GM20431 (cell line): ENCODE measurements around the gene C13orf46.
"Not testable (repeated sequence)": the region's sequence is repeated elsewhere in the genome, so short reads cannot be mapped to it uniquely, and the experiment has no call there.

Experiments used
- in situ Hi-C: fragments of 300-500 bp; cut with MseI, MboI; formaldehyde crosslinking; loops from one replicate; pipeline ENCODE4 v1.15.0; 2020; ENCODE audit warnings: low sequenced_read_pairs; ENCODE audit not compliant: unreplicated experiment

The C13orf46 gene

DNA sequence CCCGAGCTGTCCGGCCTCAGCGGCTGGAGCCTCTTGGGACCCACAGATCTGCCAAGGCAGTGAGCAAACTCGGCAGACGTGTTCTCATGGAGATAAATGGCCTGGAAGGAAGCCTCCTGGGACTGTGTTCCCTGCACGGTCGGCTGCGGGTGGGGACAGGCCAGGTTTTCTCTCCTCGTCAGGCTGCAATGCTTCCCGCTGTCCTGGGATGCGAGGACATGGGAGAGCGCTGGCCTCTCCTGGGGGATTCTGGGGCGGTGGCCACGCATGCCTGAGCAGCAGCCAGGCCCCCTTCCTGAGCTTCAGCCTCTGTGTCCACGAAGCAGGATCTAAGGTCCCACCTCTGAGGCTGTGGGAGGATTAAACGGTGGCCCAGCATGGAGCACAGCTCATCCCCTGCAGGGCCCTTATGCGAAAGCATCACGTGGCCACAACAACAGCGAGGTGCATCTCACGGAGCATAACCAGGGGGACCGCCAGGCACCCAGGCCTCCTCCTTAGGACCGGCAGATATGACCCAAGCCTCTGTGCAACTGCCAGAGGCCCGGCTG, 21.2 kb upstream of the C13orf46 start:
- in situ Hi-C loops: no loop called here

DNA sequence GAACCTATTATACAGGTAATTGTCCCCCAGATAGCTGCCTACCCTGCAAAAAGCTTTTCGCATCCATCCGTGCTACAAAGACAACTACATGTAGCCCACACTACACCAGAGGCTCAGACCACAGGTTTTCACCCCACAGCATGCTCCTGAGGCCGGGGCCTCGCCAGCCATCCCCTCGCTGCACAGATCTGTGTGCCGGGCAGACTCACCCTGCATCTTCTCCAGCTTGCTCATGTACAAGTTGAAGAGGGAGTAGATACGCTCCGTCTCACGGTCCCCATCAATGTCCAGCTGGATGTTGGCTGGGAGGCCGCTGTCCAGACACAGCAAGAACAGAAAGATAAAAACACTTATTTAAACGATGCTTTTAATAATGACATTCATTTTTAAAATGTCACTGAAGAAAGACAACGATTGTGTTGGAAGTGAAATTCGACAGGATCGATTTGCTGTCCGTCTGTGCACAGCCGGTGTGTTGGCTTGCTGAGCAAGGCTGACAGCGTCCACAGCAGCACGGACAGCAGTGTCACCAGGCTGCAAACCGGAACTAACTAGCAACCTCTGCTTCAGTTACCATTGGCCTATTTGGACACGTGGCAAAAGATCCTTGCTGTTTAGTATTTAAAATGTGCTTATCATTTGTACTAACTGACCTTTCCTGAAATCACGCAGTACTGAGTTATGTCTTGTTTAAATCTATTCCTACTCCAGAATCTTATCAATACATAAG, 18.6 kb upstream of the C13orf46 start:
- in situ Hi-C loops: no loop called here

DNA sequence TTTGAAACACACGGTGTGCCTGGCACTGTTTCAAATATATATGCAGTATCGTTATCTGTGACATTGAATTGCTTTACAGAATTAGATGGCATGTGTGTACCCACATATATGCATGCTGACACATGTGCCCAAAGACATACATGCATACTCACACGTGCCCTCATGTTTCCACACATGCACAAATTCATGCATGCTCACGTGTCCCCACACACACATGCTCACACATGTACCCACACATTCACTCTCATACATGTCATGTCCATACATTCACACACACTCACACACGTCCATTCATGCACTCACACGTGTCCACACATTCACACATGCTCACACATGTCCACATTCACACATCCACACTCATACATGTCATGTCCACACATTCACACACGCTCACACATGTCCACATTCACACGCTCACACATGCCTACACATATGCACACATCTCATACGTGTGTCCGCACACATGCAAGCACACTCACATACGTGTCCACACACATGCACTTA, 17.9 kb upstream of the C13orf46 start:
- in situ Hi-C loops: no loop called here

DNA sequence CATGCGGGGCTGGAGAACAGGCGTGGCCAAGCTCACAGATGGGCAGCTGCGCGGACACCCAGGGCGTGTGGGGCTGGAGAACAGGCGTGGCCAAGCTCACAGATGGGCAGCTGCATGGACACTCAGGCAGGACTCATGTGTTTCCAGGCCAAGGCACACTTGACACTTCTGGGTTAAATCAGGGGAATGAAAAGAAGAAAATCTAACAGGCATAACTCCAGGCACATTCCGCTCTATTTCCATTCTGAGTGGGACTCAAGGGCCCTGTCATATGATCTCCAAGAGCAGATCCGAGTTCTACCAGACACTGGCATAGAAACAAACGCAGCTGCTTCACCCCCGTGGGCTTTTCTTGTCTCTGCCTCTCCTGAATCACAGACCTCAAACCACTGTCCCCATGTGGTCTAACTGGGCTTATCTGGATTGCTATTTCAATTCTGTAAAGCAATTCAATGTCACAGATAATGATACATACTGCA, 17.4 kb upstream of the C13orf46 start:
- in situ Hi-C loops: no loop called here

DNA sequence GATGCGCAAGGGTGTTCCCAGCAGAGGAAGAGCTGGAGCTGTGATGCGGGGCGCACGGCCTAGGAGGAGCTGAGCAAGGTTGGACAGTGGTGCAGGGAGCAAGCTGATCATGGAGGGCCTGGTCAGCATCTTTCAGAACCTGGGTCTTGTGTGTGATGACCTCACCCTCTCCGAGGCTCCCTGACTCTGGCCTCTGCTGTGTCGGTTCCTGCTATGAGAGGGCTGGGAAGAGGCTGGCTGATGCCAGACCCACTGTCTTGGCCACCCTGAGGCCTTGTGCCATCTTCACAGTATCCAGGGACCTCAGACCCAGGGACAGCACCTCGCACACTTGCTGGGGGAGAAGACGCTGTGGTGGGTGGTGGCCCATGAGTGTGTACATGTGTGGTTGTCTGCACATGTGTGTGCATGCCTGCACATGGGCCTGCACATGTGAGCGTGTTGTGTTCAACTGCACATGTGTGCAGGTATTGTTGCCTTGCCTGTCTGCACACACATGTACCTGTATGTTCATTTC, 16.5 kb upstream of the C13orf46 start:
- in situ Hi-C loops: no loop called here

DNA sequence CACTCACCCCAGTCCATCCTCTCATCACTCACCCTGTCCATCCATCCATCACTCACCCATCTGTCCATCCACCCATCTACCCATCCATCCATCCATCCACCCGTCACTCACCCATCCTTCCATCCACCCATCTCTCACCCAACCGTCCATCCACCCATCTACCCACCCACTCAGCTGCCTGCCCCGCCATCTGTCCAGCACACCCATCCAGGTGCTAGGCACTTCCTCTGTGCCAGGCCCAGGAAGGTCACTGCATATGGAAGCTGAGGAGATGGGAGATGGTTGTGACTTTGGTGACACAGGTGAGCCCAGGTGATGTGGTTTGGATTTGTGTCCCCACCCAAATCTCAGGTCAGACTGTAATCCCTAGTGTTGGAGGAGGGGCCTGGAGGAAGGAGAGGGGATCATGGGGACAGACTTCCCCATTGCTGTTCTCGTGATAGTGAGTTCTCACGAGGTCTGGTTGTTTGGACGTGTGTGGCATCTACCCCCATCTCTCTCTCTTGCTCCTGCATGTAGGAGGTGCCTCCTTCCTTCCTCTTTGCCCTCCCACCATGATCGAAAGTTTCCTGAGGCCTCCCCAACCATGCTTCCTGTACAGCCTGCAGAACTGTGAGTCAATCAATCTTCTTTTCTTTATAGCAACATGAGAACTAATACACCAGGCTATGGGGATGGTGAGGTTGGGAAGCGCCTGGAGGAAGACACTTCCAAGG, 15.9 kb upstream of the C13orf46 start:
- in situ Hi-C loops: no loop called here

DNA sequence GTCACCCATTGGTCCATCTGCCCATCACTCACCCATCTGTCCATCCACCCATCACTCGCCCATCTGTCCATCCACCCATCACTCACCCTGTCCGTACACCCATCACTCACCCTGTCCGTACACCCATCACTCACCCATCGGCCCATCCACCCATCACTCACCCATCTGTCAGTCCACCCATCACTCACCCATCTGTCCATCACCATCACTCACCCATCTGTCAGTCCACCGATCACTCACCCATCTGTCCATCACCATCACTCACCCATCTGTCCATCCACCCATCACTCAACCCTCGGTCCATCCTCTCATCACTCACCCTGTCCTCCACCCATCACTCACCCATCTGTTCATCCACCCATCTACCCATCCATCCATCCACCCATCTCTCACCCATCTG, 15.0 kb upstream of the C13orf46 start:
- in situ Hi-C loops: not testable (repeated sequence)

DNA sequence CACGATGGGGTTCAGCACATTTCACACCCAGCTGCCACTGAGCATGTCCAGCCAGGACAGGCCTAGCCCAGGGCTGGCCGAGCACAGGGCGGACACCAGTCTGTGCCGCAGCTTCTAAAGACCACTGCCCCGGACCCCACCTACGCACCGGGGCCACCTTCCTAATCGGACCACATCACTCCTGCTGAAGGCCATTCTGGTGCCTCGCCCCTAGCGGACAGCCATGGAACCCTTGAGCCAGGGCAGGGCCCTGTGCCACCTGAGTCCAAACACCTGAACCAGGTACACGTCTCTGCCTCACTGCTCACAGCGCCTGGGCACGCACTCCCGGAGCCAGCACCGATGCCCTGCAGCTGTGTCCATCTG, 8.4 kb upstream of the C13orf46 start:
- in situ Hi-C loops: no loop called here

DNA sequence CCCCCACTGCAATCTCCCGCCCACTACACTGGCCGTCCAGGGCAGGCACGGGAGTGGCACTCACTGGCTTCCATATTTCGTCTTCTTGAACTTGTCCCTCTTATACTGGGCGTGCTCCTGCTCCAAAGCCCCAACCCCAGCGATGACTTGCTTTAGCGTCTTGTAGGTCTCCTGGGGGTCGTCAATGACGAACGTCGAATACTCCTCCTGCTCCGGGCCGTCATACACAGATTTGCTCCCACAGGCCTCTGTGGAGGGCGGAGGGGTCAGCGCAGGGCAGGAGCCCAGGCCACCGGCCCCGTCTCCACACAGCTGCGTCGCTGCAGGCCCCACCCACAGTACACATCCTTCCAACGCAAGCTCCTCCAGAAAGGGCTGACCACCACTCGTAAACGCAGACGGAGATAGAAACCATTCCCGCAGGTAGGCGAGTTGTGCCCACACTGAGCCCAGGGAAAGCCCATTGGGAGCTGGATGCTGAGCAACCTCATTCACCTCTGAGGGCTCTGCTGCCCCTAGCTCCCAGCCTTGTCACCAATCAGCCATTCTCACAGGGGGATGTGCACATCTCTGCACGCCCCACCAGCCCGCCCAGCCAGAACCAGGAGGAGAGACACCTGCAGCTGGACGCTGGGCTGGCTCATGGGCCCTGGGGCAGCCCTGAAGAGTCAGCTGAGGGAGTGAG, 7.9 kb upstream of the C13orf46 start:
- in situ Hi-C loops: no loop called here

DNA sequence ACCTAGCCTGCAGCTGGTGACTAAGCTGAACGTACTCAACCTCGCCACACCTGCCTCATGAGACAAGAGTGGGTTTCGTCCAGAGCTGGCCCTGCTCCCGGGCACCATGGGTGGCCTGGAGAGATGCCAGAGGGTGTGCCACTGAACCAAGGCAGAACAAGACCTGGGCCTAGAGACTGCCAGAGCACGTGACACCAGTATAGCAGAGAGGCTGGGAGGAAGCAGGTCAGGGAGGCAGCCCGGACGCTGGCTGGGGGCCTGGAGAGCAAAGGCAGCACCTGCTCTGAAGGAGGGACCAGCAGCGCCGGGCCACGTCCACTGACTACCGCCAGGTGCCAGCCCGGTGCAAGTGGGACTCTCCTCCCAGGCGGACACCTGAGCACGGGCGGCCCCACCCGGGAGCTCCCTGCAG, 7.3 kb upstream of the C13orf46 start:
- in situ Hi-C loops: no loop called here

DNA sequence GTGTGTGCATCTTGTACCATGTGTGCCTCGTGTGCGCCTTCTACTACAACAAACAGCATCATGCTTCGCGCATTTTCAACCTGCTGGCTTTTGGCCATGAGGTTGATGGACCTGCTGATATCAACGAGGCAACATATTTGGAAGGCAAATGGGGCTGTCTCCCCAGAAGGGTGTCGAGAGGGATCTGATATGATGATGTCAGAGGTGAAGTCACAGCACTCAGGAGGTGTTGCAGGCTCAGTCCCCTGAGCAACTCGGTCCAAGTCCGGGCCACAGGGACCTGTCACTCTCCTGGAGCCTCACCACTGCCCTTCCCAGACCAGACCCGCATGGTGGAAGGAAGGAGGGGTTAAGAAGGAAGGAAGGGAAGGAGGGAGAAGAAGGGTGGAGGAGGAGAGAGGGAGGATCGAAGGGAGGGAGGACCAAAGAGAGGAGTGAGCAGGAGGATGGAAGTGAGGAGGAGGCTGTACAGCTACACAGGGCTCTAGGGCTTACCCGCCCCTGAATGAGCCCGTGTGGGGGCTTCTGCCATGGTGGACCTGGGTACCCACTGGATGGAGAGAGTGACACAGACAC, 6.7 kb upstream of the C13orf46 start:
- in situ Hi-C loops: no loop called here

DNA sequence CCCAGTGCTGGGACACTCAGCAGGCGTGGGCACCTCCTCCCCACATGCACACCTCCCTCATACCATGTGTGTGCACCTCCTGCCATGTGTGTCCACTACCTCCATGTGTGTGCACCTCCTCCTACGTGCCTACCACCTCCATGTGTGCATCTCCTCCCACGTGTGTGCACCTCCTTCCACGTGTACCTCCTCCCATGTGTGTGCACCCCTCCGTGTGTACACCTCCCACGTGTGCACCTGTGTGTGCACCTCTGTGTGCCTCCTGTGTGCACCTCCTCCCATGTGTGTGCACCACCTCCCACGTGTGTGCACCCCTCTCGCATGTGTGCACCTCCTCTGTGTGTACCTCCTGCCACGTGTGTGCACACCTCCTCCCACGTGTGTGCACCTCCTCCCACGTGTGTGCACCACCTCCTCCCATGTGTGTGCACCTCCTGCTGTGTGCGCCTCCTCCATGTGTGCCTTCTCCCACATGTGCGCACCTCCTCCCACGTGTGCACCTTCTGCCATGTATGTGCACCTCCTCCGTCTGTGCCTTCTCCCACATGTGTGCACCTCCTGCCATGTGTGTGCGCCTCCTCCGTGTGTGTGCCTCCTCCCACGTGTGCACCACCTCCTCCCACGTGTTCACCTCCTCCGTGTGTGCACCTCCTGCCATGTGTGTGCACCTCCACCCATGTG, 6.1 kb upstream of the C13orf46 start:
- in situ Hi-C loops: no loop called here

DNA sequence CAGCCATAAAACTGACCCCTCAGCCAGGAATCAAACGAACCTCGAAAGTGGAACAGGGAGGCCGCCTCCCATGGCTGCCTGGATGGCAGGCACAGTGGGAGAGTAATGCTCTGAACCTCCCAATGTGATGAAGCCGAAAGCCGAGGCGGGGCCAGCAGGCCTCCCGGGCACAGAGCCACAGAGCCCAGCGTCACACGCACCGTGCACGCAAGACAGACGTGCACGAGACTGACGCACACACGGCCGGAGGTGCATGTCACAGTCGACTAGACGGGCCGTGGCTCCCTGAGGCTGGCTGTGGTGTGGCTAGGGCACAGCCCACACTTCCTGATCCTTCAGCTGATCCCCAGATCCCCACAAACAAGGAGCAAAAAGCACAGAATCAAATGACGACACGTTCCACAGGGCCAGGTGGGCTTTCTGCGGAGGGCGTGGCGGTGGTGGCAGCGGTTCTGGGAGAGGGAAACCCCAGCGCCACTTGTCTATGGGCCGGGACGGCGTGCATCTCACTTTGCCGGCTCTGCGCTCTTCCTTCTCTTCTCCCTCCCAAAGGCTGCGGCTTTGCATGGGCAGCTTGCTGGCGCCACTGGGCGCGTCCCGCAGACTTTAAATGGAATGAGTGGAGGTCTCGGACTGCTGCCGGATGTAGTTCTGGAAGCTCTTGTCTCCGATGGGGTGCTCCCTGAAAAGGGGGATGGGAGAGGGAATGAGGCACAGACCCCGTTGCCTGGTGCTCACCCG, 5.0 kb upstream of the C13orf46 start:
- in situ Hi-C loops: no loop called here

DNA sequence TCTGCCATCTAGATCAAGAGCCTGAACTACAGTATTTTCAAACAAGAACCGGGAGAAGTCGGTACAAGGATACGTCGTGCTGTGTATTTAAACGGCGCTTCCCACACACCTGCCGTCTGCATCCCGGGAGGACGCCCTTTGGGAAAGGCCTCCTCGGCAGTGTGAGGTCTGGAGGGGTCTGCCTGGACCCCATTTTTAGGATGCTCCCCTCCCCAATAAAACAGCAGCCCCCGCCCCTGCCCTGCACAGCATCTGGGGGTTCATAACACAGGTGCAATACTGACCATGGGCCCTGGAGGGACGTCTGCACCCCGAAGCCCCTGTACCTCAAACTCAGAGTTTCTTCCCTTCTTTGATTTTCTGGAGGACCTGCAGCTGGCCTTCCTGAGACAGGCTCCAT, 4.1 kb upstream of the C13orf46 start:
- in situ Hi-C loops: no loop called here

DNA sequence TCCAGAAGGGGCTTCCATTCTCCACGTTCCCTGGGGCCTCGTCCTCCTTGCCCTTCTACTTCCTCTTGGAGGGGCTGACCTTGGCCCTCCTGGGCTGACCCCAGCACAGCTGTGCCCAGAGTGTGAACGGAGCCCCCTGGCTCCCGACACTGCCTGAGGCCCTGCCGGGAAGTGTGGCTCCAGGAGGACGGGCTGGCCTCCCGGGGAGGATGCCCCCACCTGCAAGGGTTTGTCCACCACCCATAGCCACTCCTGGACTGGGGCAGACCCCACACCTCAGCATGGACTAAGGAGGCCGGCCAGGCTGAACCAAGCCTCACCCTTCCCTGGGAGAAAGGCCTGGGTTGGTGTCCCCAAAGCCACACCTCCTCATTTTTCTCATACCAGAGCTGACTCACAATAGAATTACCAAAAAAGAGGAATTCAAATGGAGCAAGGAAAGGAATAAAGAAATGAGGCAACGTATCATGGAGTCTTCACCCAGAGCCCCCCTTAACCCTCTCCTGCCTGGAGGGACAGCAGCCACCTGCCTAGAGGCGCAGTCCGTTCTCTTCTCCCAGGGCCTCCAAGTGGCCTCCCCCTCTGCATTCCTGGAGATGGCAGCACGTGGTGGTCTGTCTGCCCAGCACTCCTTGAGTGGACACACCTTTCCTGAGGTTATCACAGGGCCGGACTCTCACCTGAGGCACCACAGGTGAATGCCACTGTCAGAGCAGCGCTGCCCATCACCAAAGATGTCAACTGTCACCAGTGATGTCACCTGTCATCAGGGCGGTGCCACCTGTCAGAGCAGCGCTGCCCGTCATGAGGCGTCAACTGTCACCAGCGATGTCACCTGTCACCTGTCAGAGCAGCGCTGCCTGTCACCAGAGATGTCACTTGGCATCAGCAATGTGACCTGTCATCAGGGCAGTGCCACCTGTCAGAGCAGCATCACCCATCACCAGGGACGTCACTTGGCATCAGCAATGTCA, 3.1 kb upstream of the C13orf46 start:
- in situ Hi-C loops: no loop called here

DNA sequence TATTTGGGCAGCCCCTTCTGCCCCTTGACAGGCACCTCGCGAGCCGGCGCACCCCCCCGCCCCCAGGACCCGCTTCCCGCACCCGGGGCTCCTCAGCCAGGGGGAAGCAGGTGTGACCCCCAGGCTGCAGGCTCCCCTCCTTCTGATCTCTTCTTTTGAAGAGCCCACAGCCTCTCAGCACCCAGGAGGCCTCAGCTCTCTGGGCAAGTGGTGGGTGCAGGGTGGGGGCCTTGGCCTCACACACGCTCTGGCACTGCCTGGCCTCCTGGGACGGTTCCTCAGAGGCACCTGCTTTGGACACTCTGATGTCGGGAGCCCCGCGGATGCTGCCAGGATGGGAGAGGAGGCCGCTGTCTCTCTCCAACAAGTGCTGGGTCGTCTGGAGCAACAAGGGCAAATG, 1.5 kb upstream of the C13orf46 start:
- in situ Hi-C loops: no loop called here

DNA sequence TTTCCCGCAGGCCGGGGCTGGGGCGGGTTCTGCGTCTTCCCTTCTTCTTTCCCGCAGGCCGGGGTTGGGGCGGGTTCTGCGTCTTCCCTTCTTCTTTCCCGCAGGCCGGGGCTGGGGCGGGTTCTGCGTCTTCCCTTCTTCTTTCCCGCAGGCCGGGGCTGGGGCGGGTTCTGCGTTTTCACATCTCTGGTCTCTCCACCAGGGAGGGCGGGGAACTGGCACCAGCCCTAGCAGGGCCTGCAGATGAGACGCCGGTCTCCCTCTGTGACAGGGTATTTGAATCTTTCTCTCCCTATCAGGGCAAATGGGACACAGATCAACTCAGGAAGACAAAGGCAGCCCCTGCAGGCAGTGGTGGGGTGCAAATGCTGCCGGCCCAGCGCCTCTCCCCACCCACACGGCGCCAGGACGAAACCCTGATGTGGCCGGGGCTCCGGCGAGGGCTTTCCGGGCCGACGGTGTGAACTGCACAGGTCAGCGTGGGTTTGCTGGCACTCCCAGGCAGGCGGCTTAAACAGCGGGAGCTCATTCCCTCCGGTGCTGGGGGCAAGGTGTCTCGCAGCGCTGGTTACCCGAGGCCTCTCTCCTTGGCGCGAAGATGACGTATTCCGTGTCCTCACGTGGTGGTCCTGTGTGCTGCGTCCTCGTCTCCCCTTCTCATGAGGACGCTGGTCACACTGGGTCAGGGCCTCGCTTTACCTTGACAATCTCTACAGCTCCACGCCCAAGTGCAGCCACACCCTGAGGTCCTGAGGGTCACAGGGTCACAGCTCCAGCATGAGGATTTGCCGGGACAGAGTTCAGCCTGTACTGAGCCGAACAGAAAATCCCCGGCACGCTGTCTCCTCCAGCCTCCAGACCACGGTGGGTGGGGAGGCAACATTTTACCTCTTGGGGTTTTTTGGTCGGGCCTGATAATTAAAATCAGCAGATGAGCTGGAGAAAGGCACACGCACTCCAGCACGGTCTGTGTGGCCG, 717 bp upstream of the C13orf46 start:
- in situ Hi-C loops: no loop called here
